ENCODE results near the gene SLC34A3.

The SLC34A3 gene

GRCh38 chr9:137281345-137282116 is 50.8 kb downstream of the SLC34A3 start:
- Histone ChIP-seq H4K20me1 (ENCODE audit: insufficient read depth) (no peaks in the 10 kb centered on the region), H3K27ac (no peak overlapping the region), H3K4me2 (no peak overlapping the region), H3K9ac (no peak overlapping the region), H3K4me1 (ENCODE audit: low read depth, poor library complexity, severe bottlenecking) (peaks cover 7% of the 10 kb centered on the region), H3K4me3 (IDR thresholded peaks at IDR 0.05; ENCODE audit: insufficient read depth, low read depth, low read length) (no peak overlapping the region), H3K27me3 (ENCODE audit: insufficient read depth, low read depth) (0 out of 2 replicates have a peak, but pooled peaks cover 7% of the 10 kb centered on the region), H3K36me3 (ENCODE audit: insufficient read depth) (no peaks in the 10 kb centered on the region), H3K79me2 (ENCODE audit: insufficient read depth, low read depth) (no peaks in the 10 kb centered on the region), H2AFZ (ENCODE audit: low read depth) (no peak overlapping the region)
- no peak for TF ChIP-seq CTCF (conservative IDR thresholded peaks at IDR 0.05; ENCODE audit: low read depth, low read length)
